Dedifferentiated amniotic fluid mesenchymal stem cell (primary cell): ENCODE results near the gene ACTC1.
A peak's percentile ranks its signal among the peaks of the same experiment; 100 is the strongest.

ENCODE experiments used
- DNase-seq: peaks from one replicate; pipeline ENCODE4 v3.0.0-alpha.2; 2016; ENCODE audit errors: extremely low spot score

Gene ACTC1

GRCh38 chr15:34757262-34757661, 38.1 kb downstream of the ACTC1 start:
- DNase-seq = no peak

DNA sequence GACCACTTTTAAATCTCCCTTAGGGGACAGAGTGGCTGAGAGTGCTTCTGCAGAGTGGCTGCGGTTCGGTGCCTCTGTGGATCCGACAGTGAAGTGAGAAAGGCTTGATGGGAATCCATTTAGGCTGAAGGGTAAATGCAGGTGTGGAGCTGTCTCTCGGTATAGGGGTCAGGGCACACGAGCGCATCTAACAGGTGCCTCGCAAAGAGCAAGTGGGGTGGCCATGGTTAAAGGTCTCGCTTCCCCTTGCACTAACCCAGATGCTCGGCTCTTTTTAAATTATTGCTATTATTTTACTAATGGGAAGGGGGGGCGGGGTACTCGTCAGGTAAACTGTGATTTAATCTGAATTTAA, 40.0 kb downstream of the ACTC1 start:
- DNase-seq = no peak

DNA sequence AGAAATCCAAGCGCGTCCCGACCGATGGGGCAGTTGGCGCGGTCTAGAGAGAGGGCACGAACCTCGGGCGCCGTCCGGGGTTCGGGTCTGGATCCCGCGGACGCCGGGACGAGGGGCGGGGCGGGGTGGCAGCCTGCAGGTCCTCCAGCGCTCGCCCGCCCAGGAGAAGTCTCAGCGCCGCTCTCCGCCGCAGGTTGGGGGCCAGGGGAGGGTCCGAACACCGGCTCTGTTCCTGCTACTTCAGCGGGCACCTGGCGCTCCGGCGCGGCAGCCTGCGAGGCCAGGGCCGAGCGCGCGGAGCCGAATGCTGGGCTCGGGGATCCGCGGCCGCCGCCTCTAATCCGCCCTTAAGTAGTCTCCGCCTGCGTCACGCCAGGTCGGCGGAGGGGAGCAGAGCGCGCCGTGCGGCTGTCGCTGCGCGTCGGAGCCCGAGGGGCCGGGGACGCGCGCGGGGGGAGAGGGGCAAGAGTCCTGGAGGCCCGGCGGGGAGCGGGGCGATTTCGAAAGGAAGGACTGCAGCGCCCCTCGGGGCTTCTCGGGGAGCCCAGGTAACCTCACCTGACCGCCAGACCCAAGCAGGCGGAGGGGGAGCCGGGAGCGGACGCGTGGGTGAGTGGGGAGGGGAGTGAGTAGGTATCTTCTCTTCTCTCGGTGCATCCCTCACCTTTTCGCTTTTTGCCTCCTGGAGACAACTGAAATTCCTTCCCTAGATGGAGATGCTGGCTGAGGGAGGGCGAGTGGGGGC, 40.5 kb downstream of the ACTC1 start, which contains the start of gene GJD2:
GJD2 (minus strand) TSS at position 325 of the 745 bp plus-strand sequence. CDS start 510 bp downstream, outside the sequence.
- no peak for DNase-seq

DNA sequence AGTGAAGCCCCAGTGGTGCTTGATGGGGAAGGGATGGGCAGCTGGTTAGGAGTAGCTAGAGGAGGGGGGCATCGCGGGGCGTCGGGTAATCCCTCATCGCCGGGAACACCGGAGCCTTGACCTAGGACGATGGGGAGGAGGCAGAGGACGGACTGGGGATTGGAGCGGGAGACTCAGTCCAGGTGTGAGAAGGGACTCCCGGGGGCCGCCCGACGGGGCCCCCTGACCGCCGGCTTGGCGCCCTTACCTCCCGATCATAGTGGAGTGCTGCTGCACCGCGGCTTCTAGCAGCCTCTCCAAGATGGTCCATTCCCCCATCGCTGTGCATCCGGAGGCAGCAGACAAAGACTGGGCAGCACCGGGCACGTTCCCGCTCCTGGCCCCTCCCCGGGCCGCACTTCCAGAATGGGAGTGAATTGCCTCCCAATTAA, 41.2 kb downstream of the ACTC1 start:
- DNase-seq = no peak

DNA sequence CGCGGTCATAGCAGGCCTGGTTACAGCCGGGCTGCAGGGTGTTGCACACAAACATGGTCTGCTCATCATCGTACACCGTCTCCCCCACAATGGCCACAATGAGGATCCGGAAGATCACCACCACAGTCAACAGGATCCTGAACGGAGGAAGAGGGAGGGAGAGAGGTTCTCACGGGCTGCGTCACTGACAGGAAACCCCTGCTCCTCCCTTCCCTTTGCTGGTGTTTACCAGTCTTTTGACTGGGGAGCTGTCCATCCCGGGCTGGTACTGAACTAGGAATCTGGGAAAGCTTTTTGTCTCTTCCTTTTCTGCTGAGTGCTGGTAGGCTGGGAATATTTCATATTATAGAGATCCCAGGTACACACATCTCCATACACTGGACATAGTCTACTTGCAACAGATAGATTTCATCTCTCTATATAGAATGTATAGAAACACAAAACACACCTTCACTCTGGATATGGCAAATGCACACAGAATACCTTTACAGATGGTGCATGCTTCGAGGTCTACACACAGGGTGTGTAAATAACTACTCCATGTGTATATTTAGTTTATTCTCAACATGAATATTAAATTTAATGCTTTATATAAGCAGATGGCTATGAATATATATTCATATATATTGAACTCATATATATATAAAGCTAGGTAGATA, 42.0 kb downstream of the ACTC1 start:
- peak; percentile 43 for DNase-seq

- no peak for DNase-seq
These were observed 45.7 kb downstream of the ACTC1 start for GRCh38 chr15:34749691-34750090.
